VCaP (cell line): ENCODE results near the gene SORCS3.

ENCODE experiments used
- H3K27ac ChIP-seq: fragments of 450-650 bp; 2 replicates; pipeline ENCODE4 v1.5.1; 2017
- TF ChIP-seq, protein P1 (sequence below): fragments of 450-650 bp; conservative IDR thresholded peaks from 2 replicates; pipeline ENCODE4 v1.5.1; 2017; ENCODE audit warnings: mild to moderate bottlenecking, moderate library complexity

Gene SORCS3

DNA sequence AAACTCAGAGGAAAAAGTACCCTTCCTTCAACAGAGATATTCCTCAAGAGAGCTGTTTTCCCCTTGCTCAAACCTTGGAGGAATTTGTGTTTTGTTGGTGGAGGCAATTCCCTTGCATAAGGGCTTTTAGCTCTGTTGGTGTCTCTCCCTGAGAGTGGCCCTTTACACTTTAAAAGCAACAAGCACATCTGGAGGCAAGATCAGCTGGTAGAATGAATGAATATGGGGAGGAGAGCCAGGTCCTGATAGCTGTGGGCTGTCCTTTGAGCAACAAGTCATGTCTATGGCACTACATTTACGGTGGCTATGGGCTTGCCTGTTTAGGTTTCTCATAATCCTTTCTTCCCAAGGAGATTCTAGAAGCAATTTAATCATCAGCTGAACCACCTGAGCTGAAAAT is 384.0 kb downstream of the SORCS3 start:
- TF ChIP-seq, protein P1, sequence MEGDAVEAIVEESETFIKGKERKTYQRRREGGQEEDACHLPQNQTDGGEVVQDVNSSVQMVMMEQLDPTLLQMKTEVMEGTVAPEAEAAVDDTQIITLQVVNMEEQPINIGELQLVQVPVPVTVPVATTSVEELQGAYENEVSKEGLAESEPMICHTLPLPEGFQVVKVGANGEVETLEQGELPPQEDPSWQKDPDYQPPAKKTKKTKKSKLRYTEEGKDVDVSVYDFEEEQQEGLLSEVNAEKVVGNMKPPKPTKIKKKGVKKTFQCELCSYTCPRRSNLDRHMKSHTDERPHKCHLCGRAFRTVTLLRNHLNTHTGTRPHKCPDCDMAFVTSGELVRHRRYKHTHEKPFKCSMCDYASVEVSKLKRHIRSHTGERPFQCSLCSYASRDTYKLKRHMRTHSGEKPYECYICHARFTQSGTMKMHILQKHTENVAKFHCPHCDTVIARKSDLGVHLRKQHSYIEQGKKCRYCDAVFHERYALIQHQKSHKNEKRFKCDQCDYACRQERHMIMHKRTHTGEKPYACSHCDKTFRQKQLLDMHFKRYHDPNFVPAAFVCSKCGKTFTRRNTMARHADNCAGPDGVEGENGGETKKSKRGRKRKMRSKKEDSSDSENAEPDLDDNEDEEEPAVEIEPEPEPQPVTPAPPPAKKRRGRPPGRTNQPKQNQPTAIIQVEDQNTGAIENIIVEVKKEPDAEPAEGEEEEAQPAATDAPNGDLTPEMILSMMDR = no peak

DNA sequence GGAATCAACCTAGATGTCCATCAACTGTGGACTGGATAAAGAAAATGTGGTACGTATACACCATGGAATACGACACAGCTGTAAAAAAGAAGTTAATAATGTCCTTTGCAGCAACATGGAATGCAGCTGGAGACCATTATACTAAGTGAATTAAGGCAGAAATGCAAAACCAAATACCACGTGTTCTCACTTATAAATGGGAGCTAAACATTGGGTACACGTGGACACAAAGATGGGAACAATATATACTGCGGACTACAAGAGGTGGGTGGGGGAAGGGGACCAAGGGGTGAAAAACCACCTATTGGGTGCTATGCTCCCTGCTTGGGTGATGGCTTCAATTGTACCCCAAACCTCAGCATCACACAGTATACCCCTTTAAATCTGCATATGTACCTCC is 385.5 kb downstream of the SORCS3 start:
- TF ChIP-seq, protein P1 = no peak
- no peak overlapping the region for H3K27ac ChIP-seq

More for the DNA sequence above, 384.0 kb downstream of the SORCS3 start:
- H3K27ac ChIP-seq = no peak overlapping the region

DNA sequence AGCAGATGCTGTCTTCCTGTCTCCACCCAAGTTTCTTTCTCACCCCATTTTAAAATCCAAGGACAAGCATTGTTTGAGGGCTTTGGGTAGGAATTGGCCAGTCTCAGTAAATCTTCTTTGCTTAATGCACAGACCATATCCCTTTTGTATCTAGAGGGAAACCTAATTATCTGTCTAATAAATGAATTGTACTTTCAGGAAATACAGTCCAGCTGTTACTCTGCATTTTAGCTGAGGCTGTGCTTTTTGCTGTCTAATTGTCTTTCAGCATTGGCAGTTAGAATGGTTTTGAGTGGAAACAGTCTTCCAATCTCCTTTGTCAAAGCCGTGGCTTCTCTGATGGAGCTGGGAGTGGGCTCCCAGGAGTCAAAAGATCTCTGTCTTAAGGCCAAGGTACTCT is 388.2 kb downstream of the SORCS3 start:
- no peak overlapping the region for H3K27ac ChIP-seq
- TF ChIP-seq, protein P1 = no peak

DNA sequence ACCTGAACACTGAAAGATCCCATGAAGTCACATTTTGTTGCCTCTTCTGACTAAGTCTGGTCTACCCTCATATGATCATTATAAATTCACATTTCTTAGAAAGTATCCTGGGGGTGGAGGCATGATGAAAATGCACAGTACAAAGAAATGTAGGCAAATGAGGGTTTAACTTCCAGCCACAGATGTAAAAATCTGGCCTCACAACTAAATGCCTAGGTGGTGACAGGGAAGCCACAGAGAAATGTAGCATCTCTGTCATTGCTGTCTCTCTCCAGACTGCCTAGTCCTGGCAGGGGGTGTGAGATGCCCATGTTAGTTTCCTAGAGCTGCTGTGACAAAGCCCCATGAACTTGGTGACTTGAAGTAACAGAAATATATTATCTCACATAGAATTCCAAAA is 395.9 kb downstream of the SORCS3 start:
- no peak overlapping the region for H3K27ac ChIP-seq
- TF ChIP-seq, protein P1 = no peak

DNA sequence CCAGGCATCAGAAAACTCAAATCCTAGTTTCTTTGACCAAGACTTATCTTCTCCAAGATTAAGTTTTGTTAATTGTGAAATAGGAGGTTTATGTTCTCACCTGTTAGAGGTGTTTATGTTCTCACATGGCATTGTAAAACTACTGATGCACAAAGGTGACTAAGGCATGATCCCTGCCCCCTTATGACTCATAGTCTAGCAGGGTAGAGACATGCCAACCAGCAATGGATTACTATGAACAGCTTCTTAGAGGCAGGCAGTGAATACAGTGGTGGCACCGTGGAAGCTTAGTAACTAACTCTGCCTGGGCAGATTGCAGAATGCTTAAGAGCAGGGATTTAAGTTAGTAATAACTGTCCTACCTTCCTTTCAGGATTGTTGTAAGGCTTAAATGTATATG is 400.9 kb downstream of the SORCS3 start:
- TF ChIP-seq, protein P1 = no peak
- H3K27ac ChIP-seq = no peak overlapping the region

DNA sequence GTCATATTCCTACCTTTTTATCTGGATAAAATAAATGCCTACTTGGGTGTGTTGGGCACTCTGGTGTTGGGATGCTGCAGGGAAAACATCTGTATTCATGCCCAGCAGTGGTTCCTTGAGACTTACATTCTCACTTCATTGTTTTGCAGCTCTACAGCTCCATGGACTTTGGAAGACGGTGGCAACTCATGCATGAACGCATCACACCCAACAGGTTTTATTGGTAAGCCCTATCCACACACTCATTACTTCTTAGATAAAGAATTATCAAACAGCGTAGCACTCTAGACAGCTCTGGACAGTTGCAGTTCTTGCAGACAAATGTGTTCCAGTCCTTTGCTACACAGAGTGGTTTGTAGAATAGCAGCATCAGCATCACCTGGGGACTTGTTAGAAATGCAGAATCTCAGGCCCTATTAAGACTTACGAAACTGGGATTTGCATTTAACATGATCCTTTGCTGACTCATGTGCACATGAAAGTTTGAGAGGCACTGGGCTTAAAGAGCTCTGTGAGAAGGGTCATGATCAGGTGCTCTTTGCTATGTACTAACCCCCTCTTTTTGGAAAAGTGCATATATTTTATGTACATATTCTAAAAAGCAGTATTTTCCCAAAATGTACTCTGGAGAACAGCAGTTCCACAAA is 401.9 kb downstream of the SORCS3 start:
- H3K27ac ChIP-seq = no peak overlapping the region
- TF ChIP-seq, protein P1 = no peak

DNA sequence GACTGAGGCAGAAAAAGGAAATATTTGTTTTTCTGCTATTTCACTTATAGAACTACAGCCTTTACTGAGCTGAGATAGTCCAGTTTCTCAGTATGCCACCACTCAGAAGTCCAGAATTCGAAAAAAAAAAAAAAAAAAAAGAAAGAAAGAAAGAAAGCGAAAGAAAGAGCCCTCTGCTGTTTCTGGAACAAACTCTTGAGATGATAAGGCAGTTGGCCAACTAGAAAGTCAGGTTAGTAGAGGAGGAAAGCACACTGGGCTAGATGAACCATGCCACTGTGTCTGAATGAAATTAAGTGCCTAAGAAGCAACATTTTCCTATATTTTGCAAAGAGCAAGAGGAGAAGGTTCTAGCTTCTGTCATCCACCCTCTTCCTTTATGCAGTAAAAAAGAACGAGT is 403.8 kb downstream of the SORCS3 start:
- TF ChIP-seq, protein P1 = no peak
- no peak overlapping the region for H3K27ac ChIP-seq
